Keratinocyte (primary cell): Measurements from ENCODE around the gene NOSIP. TPM values are rescaled to one million over a fixed set of nuclear protein-coding genes. Genes with fewer than 3 reads are reported as not detected.

ENCODE experiments used
- DNase-seq: peaks from one replicate; pipeline ENCODE4 v3.0.0-alpha.2; 2011; ENCODE audit warnings: low read depth, missing footprints, low spot score
- FAIRE-seq: peaks from 2 replicates; lab custom pipeline; 2011; peaks lifted over from hg19 to GRCh38; lab: Jason Lieb, UNC
- H2AFZ ChIP-seq: 2 replicates; pipeline ENCODE4 v1.6.0; 2012; ENCODE audit warnings: low read length, control low read depth, inconsistent platforms; ENCODE audit not compliant: control insufficient read depth
- H3K27ac ChIP-seq: 2 replicates; pipeline ENCODE4 v1.5.1; 2011; ENCODE audit warnings: low read length; ENCODE audit not compliant: control insufficient read depth, insufficient read depth
- H3K27me3 ChIP-seq: 3 replicates; pipeline ENCODE4 v1.6.0; 2011; ENCODE audit warnings: low read length; ENCODE audit not compliant: control insufficient read depth, insufficient read depth; ENCODE audit errors: extremely low read depth
- H3K36me3 ChIP-seq, 2 experiments: 2 replicates in 1 of 2; 3 replicates in 1 of 2; pipeline ENCODE4 v1.5.1; 2011; ENCODE audit warnings: low read length in 2 of 2, mild to moderate bottlenecking in 1 of 2; ENCODE audit not compliant: control insufficient read depth in 2 of 2, insufficient read depth in 2 of 2; ENCODE audit errors: extremely low read depth in 1 of 2
- H3K4me1 ChIP-seq: 3 replicates; pipeline ENCODE4 v1.5.1; 2011; ENCODE audit warnings: low read length; ENCODE audit not compliant: control insufficient read depth, insufficient read depth; ENCODE audit errors: extremely low read depth
- H3K4me2 ChIP-seq: 3 replicates; pipeline ENCODE4 v1.6.0; 2011; ENCODE audit warnings: low read depth, low read length; ENCODE audit not compliant: control insufficient read depth, insufficient read depth; ENCODE audit errors: extremely low read depth
- H3K4me3 ChIP-seq, 3 experiments: fragments of 200-600 bp in 1 of 3; sonication (generic) in 1 of 3; 2 replicates in 2 of 3; 3 replicates in 1 of 3; pipeline ENCODE4 v1.5.1; 2011 to 2016; ENCODE audit warnings: low read length in 3 of 3, mild to moderate bottlenecking in 3 of 3, control low read depth in 2 of 3, inconsistent platforms in 1 of 3, low read depth in 1 of 3, mixed read lengths in 1 of 3, mixed run types in 1 of 3, moderate library complexity in 1 of 3; ENCODE audit not compliant: control insufficient read depth in 2 of 3, insufficient read depth in 2 of 3; ENCODE audit errors: extremely low read depth in 1 of 3
- H3K79me2 ChIP-seq: 2 replicates; pipeline ENCODE4 v1.6.0; 2012; ENCODE audit warnings: low read length; ENCODE audit not compliant: control insufficient read depth, insufficient read depth
- H3K9ac ChIP-seq: 3 replicates; pipeline ENCODE4 v1.6.0; 2011; ENCODE audit warnings: low read length; ENCODE audit not compliant: control insufficient read depth, insufficient read depth; ENCODE audit errors: extremely low read depth
- H3K9me1 ChIP-seq: 3 replicates; pipeline ENCODE4 v1.6.0; 2011; ENCODE audit warnings: low read length; ENCODE audit not compliant: control insufficient read depth, insufficient read depth; ENCODE audit errors: extremely low read depth
- H3K9me3 ChIP-seq: 2 replicates; pipeline ENCODE4 v1.5.1; 2012; ENCODE audit warnings: low read depth, low read length; ENCODE audit not compliant: control insufficient read depth
- H4K20me1 ChIP-seq: 3 replicates; pipeline ENCODE4 v1.6.0; 2011; ENCODE audit warnings: low read length; ENCODE audit not compliant: control insufficient read depth, insufficient read depth; ENCODE audit errors: extremely low read depth
- EZH2 ChIP-seq: IDR thresholded peaks from one replicate; pipeline ENCODE4 v1.6.1; 2012; ENCODE audit warnings: inconsistent platforms, mild to moderate bottlenecking, low read length, moderate library complexity
- dilution Hi-C: fragments of 300-500 bp; cut with MboI; formaldehyde crosslinking; loops from one replicate; pipeline ENCODE4 v1.7.0; 2020; ENCODE audit warnings: low sequenced_read_pairs; ENCODE audit not compliant: extremely low pct_ligation_motif_present
- polyA plus RNA-seq, 5 experiments: library from polyadenylated mRNA; depleted of rRNA in 3 of 5; stranded (reverse) in 3 of 5; stranded (forward) in 1 of 5; unstranded in 1 of 5; fragments of >200 nt; gene quantifications; 1 replicate in 1 of 5; 2 replicates in 3 of 5; 3 replicates in 1 of 5; pipeline versions ENCODE4 v1.2.1 to v1.2.3, GENCODE V29; 2011 to 2012; ENCODE audit warnings: missing spikeins in 2 of 5, low read depth in 1 of 5, low replicate concordance in 1 of 5

Gene NOSIP
- polyA plus RNA-seq, 1 donor (not counting 4 experiments of a cell fraction or from before 2014, with no cell fraction given): 36.6 TPM

- H3K9me3 ChIP-seq: no peaks in the 10 kb centered on the region
- peak overlapping the region; percentile 90 for H3K27ac ChIP-seq
- H3K36me3 ChIP-seq: peaks cover 4 to 17% of the 10 kb centered on the region in 2 experiments
- peak overlapping the region; percentile 98 for H3K4me2 ChIP-seq
- no peak overlapping the region for H2AFZ ChIP-seq
- peak overlapping the region; percentile 89 for H3K9ac ChIP-seq
- H3K4me3 ChIP-seq: peak overlapping the region; percentile 79 to 82 (median 81)
- no peaks in the 10 kb centered on the region for H3K9me1 ChIP-seq
- DNase-seq: no peak
- H3K4me1 ChIP-seq: peaks cover 18% of the 10 kb centered on the region
- no peak for TF ChIP-seq EZH2
- FAIRE-seq: no peak
- H3K27me3 ChIP-seq: no peaks in the 10 kb centered on the region
- peaks cover 20% of the 10 kb centered on the region for H3K79me2 ChIP-seq
- peaks cover 2% of the 10 kb centered on the region for H4K20me1 ChIP-seq
- dilution Hi-C loops: no loop called here
Observed at GRCh38 chr19:49591731-49592485, 11.6 kb upstream of the NOSIP start.

GRCh38 chr19:49590971-49591730, 10.8 kb upstream of the NOSIP start, which contains the start of gene PRR12:
Gene PRR12, plus strand, starts transcription at chr19:49591182. Its CDS starts 473 bp downstream, at chr19:49591655.
- peaks cover 18% of the 10 kb centered on the region for H3K79me2 ChIP-seq
- H3K36me3 ChIP-seq: peaks cover 4 to 14% of the 10 kb centered on the region in 2 experiments
- H3K9ac ChIP-seq: peak within 1 kb of the TSS; percentile 92
- no peaks in the 10 kb centered on the region for H3K9me3 ChIP-seq
- H2AFZ ChIP-seq: peak within 1 kb of the TSS; percentile 63
- H3K9me1 ChIP-seq: no peaks in the 10 kb centered on the region
- peak within 1 kb of the TSS; percentile 92 for H3K27ac ChIP-seq
- TF ChIP-seq EZH2: no peak
- H3K4me2 ChIP-seq: peak within 1 kb of the TSS; percentile 99
- no peaks in the 10 kb centered on the region for H3K27me3 ChIP-seq
- peaks cover 2% of the 10 kb centered on the region for H4K20me1 ChIP-seq
- FAIRE-seq (no peak), DNase-seq (no peak)
- peak within 1 kb of the TSS; percentile 79 to 92 (median 82) for H3K4me3 ChIP-seq
- H3K4me1 ChIP-seq: peaks cover 18% of the 10 kb centered on the region
- dilution Hi-C loops: no loop called here
